ENCODE results near the gene MRTFA.

Gene MRTFA

GRCh38 chr22:40361100-40361499, 275.4 kb downstream of the MRTFA start:
- H3K27ac ChIP-seq = no peak overlapping the region
- no peaks in the 10 kb centered on the region for H3K27me3 ChIP-seq (replicated peaks)
- DNase-seq = no peak
- peaks cover 82% of the 10 kb centered on the region for H3K36me3 ChIP-seq (replicated peaks)
- no peak overlapping the region for H3K4me3 ChIP-seq (ENCODE audit: low read depth, low read length)
- TF ChIP-seq, protein P1, sequence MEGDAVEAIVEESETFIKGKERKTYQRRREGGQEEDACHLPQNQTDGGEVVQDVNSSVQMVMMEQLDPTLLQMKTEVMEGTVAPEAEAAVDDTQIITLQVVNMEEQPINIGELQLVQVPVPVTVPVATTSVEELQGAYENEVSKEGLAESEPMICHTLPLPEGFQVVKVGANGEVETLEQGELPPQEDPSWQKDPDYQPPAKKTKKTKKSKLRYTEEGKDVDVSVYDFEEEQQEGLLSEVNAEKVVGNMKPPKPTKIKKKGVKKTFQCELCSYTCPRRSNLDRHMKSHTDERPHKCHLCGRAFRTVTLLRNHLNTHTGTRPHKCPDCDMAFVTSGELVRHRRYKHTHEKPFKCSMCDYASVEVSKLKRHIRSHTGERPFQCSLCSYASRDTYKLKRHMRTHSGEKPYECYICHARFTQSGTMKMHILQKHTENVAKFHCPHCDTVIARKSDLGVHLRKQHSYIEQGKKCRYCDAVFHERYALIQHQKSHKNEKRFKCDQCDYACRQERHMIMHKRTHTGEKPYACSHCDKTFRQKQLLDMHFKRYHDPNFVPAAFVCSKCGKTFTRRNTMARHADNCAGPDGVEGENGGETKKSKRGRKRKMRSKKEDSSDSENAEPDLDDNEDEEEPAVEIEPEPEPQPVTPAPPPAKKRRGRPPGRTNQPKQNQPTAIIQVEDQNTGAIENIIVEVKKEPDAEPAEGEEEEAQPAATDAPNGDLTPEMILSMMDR (IDR thresholded peaks at IDR 0.05; ENCODE audit: low read depth, low read length, missing control alignments) = no peak
- in situ Hi-C loops (cut with HindIII; ENCODE audit: low pct_ligation_motif_present, low sequenced_read_pairs) = no loop called here

All from brain microvascular endothelial cell (primary cell).